Mononuclear cell (primary cell): ENCODE results near the gene MGAT5. TPM values are rescaled to one million over a fixed set of nuclear protein-coding genes. Genes with fewer than 3 reads are reported as not detected.

Experiments
- H3K27me3 ChIP-seq: 2 replicates; pipeline ENCODE4 v1.6.0; 2011; ENCODE audit warnings: low read length, control low read depth; ENCODE audit not compliant: insufficient read depth
- H3K4me1 ChIP-seq: 2 replicates; pipeline ENCODE4 v1.5.1; 2011; ENCODE audit warnings: mild to moderate bottlenecking, low read length, control low read depth; ENCODE audit not compliant: insufficient read depth
- H3K4me3 ChIP-seq: 2 replicates; pipeline ENCODE4 v1.5.1; 2011; ENCODE audit warnings: mild to moderate bottlenecking, low read length, moderate library complexity
- H3K9me3 ChIP-seq: 2 replicates; pipeline ENCODE4 v1.5.1; 2011; ENCODE audit warnings: low read depth, mild to moderate bottlenecking, control low read depth, low read length
- total RNA-seq: library from RNA; depleted of rRNA; stranded (reverse); fragments of >200 nt; gene quantifications from one replicate; pipeline ENCODE4 v1.2.3, GENCODE V29; 2012

Gene MGAT5
- total RNA-seq, 1 donor = 41.3 TPM

- Histone ChIP-seq H3K4me3 (no peak overlapping the region), H3K9me3 (no peaks in the 10 kb centered on the region), H3K4me1 (no peaks in the 10 kb centered on the region), H3K27me3 (no peaks in the 10 kb centered on the region)
Observed at GRCh38 chr2:134449157-134449556, 195.3 kb downstream of the MGAT5 start.

- H3K9me3 ChIP-seq = no peaks in the 10 kb centered on the region
- no peaks in the 10 kb centered on the region for H3K27me3 ChIP-seq
- no peaks in the 10 kb centered on the region for H3K4me1 ChIP-seq
- no peak overlapping the region for H3K4me3 ChIP-seq
Observed at GRCh38 chr2:134449751-134450513, 196.1 kb downstream of the MGAT5 start.

GRCh38 chr2:134451347-134451630 is 197.4 kb downstream of the MGAT5 start:
- H3K4me3 ChIP-seq = no peak overlapping the region
- no peaks in the 10 kb centered on the region for H3K4me1 ChIP-seq
- H3K27me3 ChIP-seq = no peaks in the 10 kb centered on the region
- no peaks in the 10 kb centered on the region for H3K9me3 ChIP-seq

GRCh38 chr2:134452042-134452733 is 198.3 kb downstream of the MGAT5 start:
- Histone ChIP-seq H3K4me3 (no peak overlapping the region), H3K9me3 (no peaks in the 10 kb centered on the region), H3K27me3 (no peaks in the 10 kb centered on the region), H3K4me1 (no peaks in the 10 kb centered on the region)

GRCh38 chr2:134453476-134453875 is 199.6 kb downstream of the MGAT5 start:
- H3K4me3 ChIP-seq = no peak overlapping the region
- H3K27me3 ChIP-seq = no peaks in the 10 kb centered on the region
- no peaks in the 10 kb centered on the region for H3K4me1 ChIP-seq
- H3K9me3 ChIP-seq = no peaks in the 10 kb centered on the region

GRCh38 chr2:134453973-134454372 is 200.1 kb downstream of the MGAT5 start:
- Histone ChIP-seq H3K27me3 (no peaks in the 10 kb centered on the region), H3K4me3 (no peak overlapping the region), H3K9me3 (no peaks in the 10 kb centered on the region), H3K4me1 (no peaks in the 10 kb centered on the region)

- no peaks in the 10 kb centered on the region for H3K9me3 ChIP-seq
- no peak overlapping the region for H3K4me3 ChIP-seq
- H3K4me1 ChIP-seq = no peaks in the 10 kb centered on the region
- H3K27me3 ChIP-seq = no peaks in the 10 kb centered on the region
Observed at GRCh38 chr2:134454426-134454825, 200.6 kb downstream of the MGAT5 start.

GRCh38 chr2:134454931-134455330 is 201.1 kb downstream of the MGAT5 start:
- Histone ChIP-seq H3K4me3 (no peak overlapping the region), H3K27me3 (no peaks in the 10 kb centered on the region), H3K9me3 (no peaks in the 10 kb centered on the region), H3K4me1 (no peaks in the 10 kb centered on the region)

GRCh38 chr2:134455426-134455825 is 201.6 kb downstream of the MGAT5 start:
- no peak overlapping the region for H3K4me3 ChIP-seq
- no peaks in the 10 kb centered on the region for H3K4me1 ChIP-seq
- no peaks in the 10 kb centered on the region for H3K27me3 ChIP-seq
- no peaks in the 10 kb centered on the region for H3K9me3 ChIP-seq

- H3K9me3 ChIP-seq = no peaks in the 10 kb centered on the region
- no peaks in the 10 kb centered on the region for H3K4me1 ChIP-seq
- no peaks in the 10 kb centered on the region for H3K27me3 ChIP-seq
- H3K4me3 ChIP-seq = no peak overlapping the region
Observed at GRCh38 chr2:134457353-134457752, 203.5 kb downstream of the MGAT5 start.

GRCh38 chr2:134457765-134458472 is 204.0 kb downstream of the MGAT5 start:
- no peak overlapping the region for H3K4me3 ChIP-seq
- H3K27me3 ChIP-seq = no peaks in the 10 kb centered on the region
- no peaks in the 10 kb centered on the region for H3K9me3 ChIP-seq
- H3K4me1 ChIP-seq = no peaks in the 10 kb centered on the region

GRCh38 chr2:134458473-134458853 is 204.6 kb downstream of the MGAT5 start:
- Histone ChIP-seq H3K4me1 (no peaks in the 10 kb centered on the region), H3K27me3 (no peaks in the 10 kb centered on the region), H3K4me3 (no peak overlapping the region), H3K9me3 (no peaks in the 10 kb centered on the region)

GRCh38 chr2:134458950-134459349 is 205.1 kb downstream of the MGAT5 start:
- Histone ChIP-seq H3K4me1 (no peaks in the 10 kb centered on the region), H3K27me3 (no peaks in the 10 kb centered on the region), H3K9me3 (no peaks in the 10 kb centered on the region), H3K4me3 (no peak overlapping the region)

- H3K9me3 ChIP-seq = no peaks in the 10 kb centered on the region
- H3K27me3 ChIP-seq = no peaks in the 10 kb centered on the region
- no peak overlapping the region for H3K4me3 ChIP-seq
- no peaks in the 10 kb centered on the region for H3K4me1 ChIP-seq
Observed at GRCh38 chr2:134459706-134460406, 206.0 kb downstream of the MGAT5 start.

GRCh38 chr2:134460583-134460998 is 206.7 kb downstream of the MGAT5 start:
- Histone ChIP-seq H3K9me3 (no peaks in the 10 kb centered on the region), H3K4me1 (no peaks in the 10 kb centered on the region), H3K27me3 (no peaks in the 10 kb centered on the region), H3K4me3 (no peak overlapping the region)
